Erythroblast (primary cell): ENCODE data around the gene PCCB.

Experiments
- GATA1 ChIP-seq: IDR thresholded peaks from 2 replicates; pipeline ENCODE4 v1.6.1; 2011; ENCODE audit warnings: low read depth, mild to moderate bottlenecking, control low read depth, low read length, moderate library complexity
- POLR2A ChIP-seq: IDR thresholded peaks from 2 replicates; pipeline ENCODE4 v1.6.1; 2011; ENCODE audit warnings: mild to moderate bottlenecking, low read length

GRCh38 chr3:136293279-136293678, 43.1 kb downstream of the PCCB start:
- no peak for TF ChIP-seq POLR2A
- TF ChIP-seq GATA1: no peak
